HEK293 (cell line): ENCODE measurements around the gene SNRNP70.

Source experiments
- TF ChIP-seq, protein P1 (sequence below): fragments of 450-650 bp; formaldehyde crosslinking; IDR thresholded peaks from 2 replicates; pipeline ENCODE4 v1.5.1; 2017; ENCODE audit warnings: missing biosample characterization, missing genetic modification characterization
- TF ChIP-seq, protein P2 (sequence below): fragments of 450-650 bp; formaldehyde crosslinking; IDR thresholded peaks from 2 replicates; pipeline ENCODE4 v1.5.1; 2016; ENCODE audit warnings: missing biosample characterization, missing genetic modification characterization

DNA sequence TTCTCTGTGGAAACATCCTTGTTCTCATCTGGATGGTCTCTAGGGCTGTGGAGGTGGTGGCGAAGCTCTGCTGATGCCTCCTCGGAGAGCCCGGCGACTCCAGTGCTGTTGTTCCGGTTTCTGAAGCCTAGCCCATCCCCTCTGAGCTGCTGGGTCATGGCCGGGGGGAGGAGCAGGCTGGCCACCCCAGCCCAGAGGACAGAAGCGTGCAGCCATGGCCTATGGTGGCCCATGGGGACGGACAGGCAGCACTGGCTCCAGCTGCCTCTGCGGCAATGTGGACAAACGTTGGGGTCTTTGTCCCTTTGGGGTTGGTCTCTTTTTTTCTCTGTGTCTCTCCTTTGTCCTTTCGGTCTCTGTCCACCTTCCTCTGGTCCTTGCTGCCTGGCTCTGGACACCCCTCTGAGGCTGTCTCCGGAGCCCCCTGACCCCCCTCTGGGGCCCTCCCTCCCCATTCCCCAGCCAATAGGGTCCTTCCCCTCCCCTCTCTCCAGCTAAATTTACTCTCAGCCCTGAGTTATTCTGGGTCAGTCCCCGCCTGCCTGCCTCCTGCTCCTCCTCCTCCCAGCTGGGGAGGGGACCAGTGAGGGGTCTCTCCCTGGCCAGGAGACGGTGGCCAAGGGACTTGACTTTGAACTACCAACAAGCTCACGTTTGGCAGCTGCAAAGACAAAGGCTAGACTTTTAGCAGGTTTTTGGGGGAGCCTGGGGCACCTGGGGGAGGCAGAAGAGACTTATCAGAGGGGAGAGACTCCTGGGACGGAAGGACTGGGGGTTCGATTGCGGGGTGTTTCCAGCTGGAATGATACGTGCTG is 70.0 kb downstream of the SNRNP70 start, which contains the start of gene HRC:
- TF ChIP-seq, protein P1, sequence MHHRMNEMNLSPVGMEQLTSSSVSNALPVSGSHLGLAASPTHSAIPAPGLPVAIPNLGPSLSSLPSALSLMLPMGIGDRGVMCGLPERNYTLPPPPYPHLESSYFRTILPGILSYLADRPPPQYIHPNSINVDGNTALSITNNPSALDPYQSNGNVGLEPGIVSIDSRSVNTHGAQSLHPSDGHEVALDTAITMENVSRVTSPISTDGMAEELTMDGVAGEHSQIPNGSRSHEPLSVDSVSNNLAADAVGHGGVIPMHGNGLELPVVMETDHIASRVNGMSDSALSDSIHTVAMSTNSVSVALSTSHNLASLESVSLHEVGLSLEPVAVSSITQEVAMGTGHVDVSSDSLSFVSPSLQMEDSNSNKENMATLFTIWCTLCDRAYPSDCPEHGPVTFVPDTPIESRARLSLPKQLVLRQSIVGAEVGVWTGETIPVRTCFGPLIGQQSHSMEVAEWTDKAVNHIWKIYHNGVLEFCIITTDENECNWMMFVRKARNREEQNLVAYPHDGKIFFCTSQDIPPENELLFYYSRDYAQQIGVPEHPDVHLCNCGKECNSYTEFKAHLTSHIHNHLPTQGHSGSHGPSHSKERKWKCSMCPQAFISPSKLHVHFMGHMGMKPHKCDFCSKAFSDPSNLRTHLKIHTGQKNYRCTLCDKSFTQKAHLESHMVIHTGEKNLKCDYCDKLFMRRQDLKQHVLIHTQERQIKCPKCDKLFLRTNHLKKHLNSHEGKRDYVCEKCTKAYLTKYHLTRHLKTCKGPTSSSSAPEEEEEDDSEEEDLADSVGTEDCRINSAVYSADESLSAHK (tag by site-specific recombination) = no peak
- TF ChIP-seq, protein P2, sequence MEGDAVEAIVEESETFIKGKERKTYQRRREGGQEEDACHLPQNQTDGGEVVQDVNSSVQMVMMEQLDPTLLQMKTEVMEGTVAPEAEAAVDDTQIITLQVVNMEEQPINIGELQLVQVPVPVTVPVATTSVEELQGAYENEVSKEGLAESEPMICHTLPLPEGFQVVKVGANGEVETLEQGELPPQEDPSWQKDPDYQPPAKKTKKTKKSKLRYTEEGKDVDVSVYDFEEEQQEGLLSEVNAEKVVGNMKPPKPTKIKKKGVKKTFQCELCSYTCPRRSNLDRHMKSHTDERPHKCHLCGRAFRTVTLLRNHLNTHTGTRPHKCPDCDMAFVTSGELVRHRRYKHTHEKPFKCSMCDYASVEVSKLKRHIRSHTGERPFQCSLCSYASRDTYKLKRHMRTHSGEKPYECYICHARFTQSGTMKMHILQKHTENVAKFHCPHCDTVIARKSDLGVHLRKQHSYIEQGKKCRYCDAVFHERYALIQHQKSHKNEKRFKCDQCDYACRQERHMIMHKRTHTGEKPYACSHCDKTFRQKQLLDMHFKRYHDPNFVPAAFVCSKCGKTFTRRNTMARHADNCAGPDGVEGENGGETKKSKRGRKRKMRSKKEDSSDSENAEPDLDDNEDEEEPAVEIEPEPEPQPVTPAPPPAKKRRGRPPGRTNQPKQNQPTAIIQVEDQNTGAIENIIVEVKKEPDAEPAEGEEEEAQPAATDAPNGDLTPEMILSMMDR (tag by site-specific recombination) = no peak
